ES-I3 (cell line): ENCODE measurements around the gene LINGO1.

Experiments used
- H3K36me3 ChIP-seq: 2 replicates; pipeline ENCODE4 v1.6.1; 2013; ENCODE audit warnings: mild to moderate bottlenecking, low read length, control low read depth, moderate library complexity; ENCODE audit not compliant: insufficient read depth
- H3K4me1 ChIP-seq: 2 replicates; pipeline ENCODE4 v1.6.1; 2013; ENCODE audit warnings: mild to moderate bottlenecking, control low read depth, low read length; ENCODE audit not compliant: insufficient read depth
- H3K9ac ChIP-seq: 2 replicates; pipeline ENCODE4 v1.6.1; 2013; ENCODE audit warnings: low read depth, mild to moderate bottlenecking, low read length, moderate library complexity
- H3K9me3 ChIP-seq: 2 replicates; pipeline ENCODE4 v1.6.1; 2013; ENCODE audit warnings: mild to moderate bottlenecking, low read length, moderate library complexity; ENCODE audit not compliant: control insufficient read depth, insufficient read depth

Gene LINGO1

GRCh38 chr15:77646104-77646694 is 13.5 kb upstream of the LINGO1 start:
- H3K4me1 ChIP-seq: peaks cover 17% of the 10 kb centered on the region; the same call in 1 of the 2 replicates
- no peaks in the 10 kb centered on the region for H3K36me3 ChIP-seq
- H3K9ac ChIP-seq: no peak overlapping the region
- no peaks in the 10 kb centered on the region for H3K9me3 ChIP-seq

GRCh38 chr15:77645602-77646001 is 12.9 kb upstream of the LINGO1 start:
- Histone ChIP-seq H3K36me3 (no peaks in the 10 kb centered on the region), H3K4me1 (peaks cover 19% of the 10 kb centered on the region; the same call in 1 of the 2 replicates), H3K9ac (no peak overlapping the region), H3K9me3 (no peaks in the 10 kb centered on the region)

GRCh38 chr15:77644543-77645247 is 12.0 kb upstream of the LINGO1 start:
- Histone ChIP-seq H3K9ac (no peak overlapping the region), H3K36me3 (no peaks in the 10 kb centered on the region)

GRCh38 chr15:77643764-77644163 is 11.1 kb upstream of the LINGO1 start:
- Histone ChIP-seq H3K4me1 (peaks cover 17% of the 10 kb centered on the region; the same call in 1 of the 2 replicates), H3K9ac (no peak overlapping the region), H3K9me3 (no peaks in the 10 kb centered on the region), H3K36me3 (no peaks in the 10 kb centered on the region)

More at GRCh38 chr15:77644543-77645247, 12.0 kb upstream of the LINGO1 start:
- Histone ChIP-seq H3K4me1 (peaks cover 17% of the 10 kb centered on the region; the same call in 1 of the 2 replicates), H3K9me3 (no peaks in the 10 kb centered on the region)

GRCh38 chr15:77642793-77643430 is 10.2 kb upstream of the LINGO1 start:
- peaks cover 17% of the 10 kb centered on the region; the same call in 1 of the 2 replicates for H3K4me1 ChIP-seq
- H3K9ac ChIP-seq: no peak overlapping the region
- no peaks in the 10 kb centered on the region for H3K36me3 ChIP-seq
- H3K9me3 ChIP-seq: no peaks in the 10 kb centered on the region

- Histone ChIP-seq H3K9me3 (no peaks in the 10 kb centered on the region), H3K4me1 (peaks cover 17% of the 10 kb centered on the region; the same call in 1 of the 2 replicates), H3K9ac (no peak overlapping the region), H3K36me3 (no peaks in the 10 kb centered on the region)
These were observed 9.3 kb upstream of the LINGO1 start for GRCh38 chr15:77641999-77642398.

GRCh38 chr15:77640615-77641014 is 7.9 kb upstream of the LINGO1 start:
- Histone ChIP-seq H3K36me3 (no peaks in the 10 kb centered on the region), H3K9ac (no peak overlapping the region), H3K9me3 (no peaks in the 10 kb centered on the region), H3K4me1 (peaks cover 17% of the 10 kb centered on the region; the same call in 1 of the 2 replicates)

- Histone ChIP-seq H3K36me3 (no peaks in the 10 kb centered on the region), H3K9me3 (no peaks in the 10 kb centered on the region), H3K9ac (no peak overlapping the region), H3K4me1 (peaks cover 22% of the 10 kb centered on the region; the same call in 1 of the 2 replicates)
These were observed 6.7 kb upstream of the LINGO1 start for GRCh38 chr15:77639431-77639830.

GRCh38 chr15:77637851-77638692 is 5.4 kb upstream of the LINGO1 start:
- no peak overlapping the region for H3K9ac ChIP-seq
- H3K9me3 ChIP-seq: no peaks in the 10 kb centered on the region
- H3K36me3 ChIP-seq: no peaks in the 10 kb centered on the region
- H3K4me1 ChIP-seq: peaks cover 17% of the 10 kb centered on the region; the same call in 1 of the 2 replicates

GRCh38 chr15:77636209-77636608 is 3.5 kb upstream of the LINGO1 start:
- no peaks in the 10 kb centered on the region for H3K36me3 ChIP-seq
- H3K4me1 ChIP-seq: peaks cover 8% of the 10 kb centered on the region; the same call in 1 of the 2 replicates
- H3K9me3 ChIP-seq: no peaks in the 10 kb centered on the region
- no peak overlapping the region for H3K9ac ChIP-seq

GRCh38 chr15:77634266-77634962 is 1.7 kb upstream of the LINGO1 start:
- no peaks in the 10 kb centered on the region for H3K36me3 ChIP-seq
- H3K9ac ChIP-seq: peak overlapping the region; percentile 65; the same call in 1 of the 2 replicates
- no peaks in the 10 kb centered on the region for H3K9me3 ChIP-seq
- H3K4me1 ChIP-seq: peaks cover 18% of the 10 kb centered on the region

- no peaks in the 10 kb centered on the region for H3K9me3 ChIP-seq
These were observed 1.2 kb upstream of the LINGO1 start for GRCh38 chr15:77633913-77634265.

GRCh38 chr15:77633134-77633912 is 611 bp upstream of the LINGO1 start:
- H3K9ac ChIP-seq: peak overlapping the region; percentile 65
- peaks cover 19% of the 10 kb centered on the region for H3K4me1 ChIP-seq

More at GRCh38 chr15:77633913-77634265, 1.2 kb upstream of the LINGO1 start:
- H3K4me1 ChIP-seq: peaks cover 19% of the 10 kb centered on the region
- H3K36me3 ChIP-seq: no peaks in the 10 kb centered on the region
- H3K9ac ChIP-seq: peak overlapping the region; percentile 65; the same call in 1 of the 2 replicates

More at GRCh38 chr15:77633134-77633912, 611 bp upstream of the LINGO1 start:
- H3K9me3 ChIP-seq: no peaks in the 10 kb centered on the region
- no peaks in the 10 kb centered on the region for H3K36me3 ChIP-seq
